OCI-LY1 (cell line): ENCODE measurements around the gene HPS5.

Experiments
- H2AFZ ChIP-seq: fragments of 200-600 bp; sonication (generic), shearing (Covaris generic); 2 replicates; pipeline ENCODE4 v1.6.0; 2014; ENCODE audit warnings: antibody characterized with exemption, mild to moderate bottlenecking, low read length
- H3F3A ChIP-seq: fragments of 200-600 bp; sonication (generic), shearing (Covaris generic); 2 replicates; pipeline ENCODE4 v1.6.0; 2014; ENCODE audit warnings: mild to moderate bottlenecking, antibody characterized with exemption, low read length, moderate library complexity; ENCODE audit not compliant: insufficient read depth
- H3K27ac ChIP-seq: fragments of 200-600 bp; sonication (generic); 2 replicates; pipeline ENCODE4 v1.5.1; 2014; ENCODE audit warnings: low read length, mixed run types, mild to moderate bottlenecking, low read depth; ENCODE audit not compliant: poor library complexity, severe bottlenecking
- H3K27me3 ChIP-seq: fragments of 200-600 bp; sonication (generic); 2 replicates; pipeline ENCODE4 v1.6.0; 2014; ENCODE audit warnings: antibody characterized with exemption, mild to moderate bottlenecking, low read length, moderate library complexity; ENCODE audit not compliant: insufficient read depth
- H3K36me3 ChIP-seq: fragments of 200-600 bp; sonication (generic); 2 replicates; pipeline ENCODE4 v1.6.1; 2014; ENCODE audit warnings: mild to moderate bottlenecking, antibody characterized with exemption, low read length, moderate library complexity, mixed read lengths; ENCODE audit not compliant: insufficient read depth
- H3K4me1 ChIP-seq: fragments of 200-600 bp; sonication (generic); 2 replicates; pipeline ENCODE4 v1.5.1; 2014; ENCODE audit warnings: mild to moderate bottlenecking, low read length, moderate library complexity; ENCODE audit not compliant: insufficient read depth, severe bottlenecking
- H3K4me2 ChIP-seq: fragments of 200-600 bp; sonication (generic), shearing (Covaris generic); 2 replicates; pipeline ENCODE4 v1.6.1; 2014; ENCODE audit warnings: low read length
- H3K4me3 ChIP-seq: fragments of 200-600 bp; sonication (generic); 2 replicates; pipeline ENCODE4 v1.5.1; 2014; ENCODE audit warnings: low read length, low read depth, mild to moderate bottlenecking, mixed read lengths; ENCODE audit not compliant: poor library complexity, severe bottlenecking
- H3K79me2 ChIP-seq: fragments of 200-600 bp; shearing (Covaris generic); 2 replicates; pipeline ENCODE4 v1.6.1; 2016; ENCODE audit warnings: mixed run types, low read length, mixed read lengths; ENCODE audit not compliant: insufficient read depth
- H3K9ac ChIP-seq: fragments of 200-600 bp; sonication (generic), shearing (Covaris generic); 2 replicates; pipeline ENCODE4 v1.6.1; 2014; ENCODE audit warnings: mild to moderate bottlenecking, low read length, mixed read lengths
- H3K9me2 ChIP-seq: fragments of 200-600 bp; sonication (generic), shearing (Covaris generic); 2 replicates; pipeline ENCODE4 v1.6.1; 2014; ENCODE audit warnings: low read depth, mild to moderate bottlenecking, low read length, mixed read lengths
- H3K9me3 ChIP-seq: fragments of 200-600 bp; shearing (Covaris generic); 2 replicates; pipeline ENCODE4 v1.6.1; 2014; ENCODE audit warnings: low read length, mixed read lengths
- H4K20me1 ChIP-seq: fragments of 200-600 bp; sonication (generic), shearing (Covaris generic); 2 replicates; pipeline ENCODE4 v1.6.0; 2016; ENCODE audit warnings: mild to moderate bottlenecking, low read length; ENCODE audit not compliant: insufficient read depth
- EZH2 ChIP-seq: fragments of 200-600 bp; sonication (generic), shearing (Covaris generic); IDR thresholded peaks from 2 replicates; pipeline ENCODE4 v1.8.0; 2017; ENCODE audit warnings: borderline replicate concordance, mixed run types, mild to moderate bottlenecking, antibody characterized with exemption, low read length, moderate library complexity, mixed read lengths
- TF ChIP-seq, protein P1 (sequence below): fragments of 200-600 bp; sonication (generic), shearing (Covaris generic); IDR thresholded peaks from 2 replicates; pipeline ENCODE4 v1.5.1; 2017; ENCODE audit warnings: mild to moderate bottlenecking, antibody characterized with exemption, low read length, moderate library complexity, mixed read lengths

HPS5 gene

DNA sequence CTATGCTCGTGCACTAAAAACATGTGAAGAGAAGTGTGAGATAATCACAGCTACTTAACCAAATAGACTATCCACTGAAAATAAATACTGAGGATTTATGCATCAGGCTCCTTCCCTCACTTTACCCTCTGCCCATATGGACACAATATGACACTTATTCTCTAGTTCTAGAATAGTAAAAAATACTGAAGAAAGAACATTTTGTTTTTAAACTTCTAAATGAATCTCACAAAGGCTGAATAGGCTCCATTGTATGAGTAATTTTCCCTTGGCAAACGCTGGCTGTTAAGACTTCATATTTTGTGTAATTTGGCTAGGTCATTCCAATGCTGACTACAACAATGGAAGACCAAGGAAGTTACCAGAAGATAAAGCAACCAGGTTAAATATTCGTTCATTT is 9.9 kb downstream of the HPS5 start:
- no peak overlapping the region for H3K4me3 ChIP-seq
- H3K36me3 ChIP-seq: peaks cover 51% of the 10 kb centered on the region
- H3K9me2 ChIP-seq: no peaks in the 10 kb centered on the region
- H3K9me3 ChIP-seq: no peaks in the 10 kb centered on the region
- H3K79me2 ChIP-seq: peaks cover 5% of the 10 kb centered on the region; the same call in 1 of the 2 replicates
- TF ChIP-seq, protein P1, sequence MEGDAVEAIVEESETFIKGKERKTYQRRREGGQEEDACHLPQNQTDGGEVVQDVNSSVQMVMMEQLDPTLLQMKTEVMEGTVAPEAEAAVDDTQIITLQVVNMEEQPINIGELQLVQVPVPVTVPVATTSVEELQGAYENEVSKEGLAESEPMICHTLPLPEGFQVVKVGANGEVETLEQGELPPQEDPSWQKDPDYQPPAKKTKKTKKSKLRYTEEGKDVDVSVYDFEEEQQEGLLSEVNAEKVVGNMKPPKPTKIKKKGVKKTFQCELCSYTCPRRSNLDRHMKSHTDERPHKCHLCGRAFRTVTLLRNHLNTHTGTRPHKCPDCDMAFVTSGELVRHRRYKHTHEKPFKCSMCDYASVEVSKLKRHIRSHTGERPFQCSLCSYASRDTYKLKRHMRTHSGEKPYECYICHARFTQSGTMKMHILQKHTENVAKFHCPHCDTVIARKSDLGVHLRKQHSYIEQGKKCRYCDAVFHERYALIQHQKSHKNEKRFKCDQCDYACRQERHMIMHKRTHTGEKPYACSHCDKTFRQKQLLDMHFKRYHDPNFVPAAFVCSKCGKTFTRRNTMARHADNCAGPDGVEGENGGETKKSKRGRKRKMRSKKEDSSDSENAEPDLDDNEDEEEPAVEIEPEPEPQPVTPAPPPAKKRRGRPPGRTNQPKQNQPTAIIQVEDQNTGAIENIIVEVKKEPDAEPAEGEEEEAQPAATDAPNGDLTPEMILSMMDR: no peak
- no peak for TF ChIP-seq EZH2
- H3K9ac ChIP-seq: no peak overlapping the region
- no peaks in the 10 kb centered on the region for H3K27me3 ChIP-seq
- no peaks in the 10 kb centered on the region for H3K4me1 ChIP-seq
- H2AFZ ChIP-seq: no peak overlapping the region
- no peak overlapping the region for H3K27ac ChIP-seq
- H3F3A ChIP-seq: no peaks in the 10 kb centered on the region
- H4K20me1 ChIP-seq: no peaks in the 10 kb centered on the region
- no peak overlapping the region for H3K4me2 ChIP-seq

DNA sequence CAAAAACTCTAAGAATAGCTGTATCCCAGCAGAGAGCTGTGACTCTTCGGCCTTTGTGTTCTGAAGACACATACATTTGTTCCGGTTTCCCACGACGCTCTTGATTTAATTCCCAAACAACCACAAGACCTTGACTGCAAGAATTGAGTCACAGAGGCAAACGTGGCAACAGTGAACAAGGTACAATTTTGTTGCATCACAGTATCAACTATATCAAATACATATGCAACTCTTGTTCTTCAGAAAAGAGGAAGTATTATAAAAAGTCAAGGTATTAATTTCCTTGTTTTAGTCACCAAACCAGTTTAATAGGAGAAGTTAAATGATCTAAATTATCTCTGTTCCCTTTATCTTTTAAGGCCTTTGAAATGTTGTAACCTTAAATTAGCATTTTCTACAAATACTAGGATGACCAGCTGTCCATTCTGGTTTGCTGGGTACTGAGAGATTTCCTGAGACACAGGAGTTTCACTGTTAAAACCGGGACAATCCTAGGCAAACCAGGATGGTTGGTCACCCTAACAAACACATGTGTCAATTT is 11.1 kb downstream of the HPS5 start:
- no peak for TF ChIP-seq EZH2
- TF ChIP-seq, protein P1: no peak
- Histone ChIP-seq H3K79me2 (no peaks in the 10 kb centered on the region), H4K20me1 (no peaks in the 10 kb centered on the region), H3K4me2 (no peak overlapping the region), H3K27me3 (no peaks in the 10 kb centered on the region), H3K4me1 (no peaks in the 10 kb centered on the region), H3K9ac (no peak overlapping the region), H3K9me3 (no peaks in the 10 kb centered on the region), H3K9me2 (no peaks in the 10 kb centered on the region), H3K4me3 (no peak overlapping the region), H3F3A (no peaks in the 10 kb centered on the region), H3K36me3 (peaks cover 55% of the 10 kb centered on the region), H2AFZ (no peak overlapping the region), H3K27ac (no peak overlapping the region)

DNA sequence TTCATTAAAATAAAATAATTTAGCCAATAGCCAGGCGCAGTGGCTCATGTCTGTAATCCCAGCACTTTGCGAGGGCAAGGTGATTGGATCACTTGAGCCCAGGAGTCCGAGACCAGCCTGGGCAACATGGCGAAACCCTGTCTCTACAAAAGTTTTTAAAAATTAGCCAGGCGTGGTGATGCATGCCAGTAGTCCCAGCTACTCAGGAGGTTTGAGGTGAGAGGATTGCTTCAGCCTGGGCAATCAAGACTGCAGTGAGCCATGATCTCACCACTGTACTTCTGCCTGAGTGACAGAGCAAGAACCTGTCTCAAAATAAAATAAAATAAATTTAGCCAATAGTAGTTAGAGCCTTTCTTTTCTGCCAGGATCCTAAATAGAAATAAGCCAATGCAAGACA is 12.2 kb downstream of the HPS5 start:
- H3F3A ChIP-seq: no peaks in the 10 kb centered on the region
- H3K9ac ChIP-seq: no peak overlapping the region
- H3K9me3 ChIP-seq: no peaks in the 10 kb centered on the region
- no peak overlapping the region for H3K4me2 ChIP-seq
- H3K27ac ChIP-seq: no peak overlapping the region
- TF ChIP-seq EZH2: no peak
- TF ChIP-seq, protein P1: no peak
- no peak overlapping the region for H2AFZ ChIP-seq
- no peaks in the 10 kb centered on the region for H4K20me1 ChIP-seq
- no peaks in the 10 kb centered on the region for H3K9me2 ChIP-seq
- H3K27me3 ChIP-seq: no peaks in the 10 kb centered on the region
- H3K79me2 ChIP-seq: no peaks in the 10 kb centered on the region
- no peak overlapping the region for H3K4me3 ChIP-seq
- no peaks in the 10 kb centered on the region for H3K4me1 ChIP-seq
- peaks cover 64% of the 10 kb centered on the region for H3K36me3 ChIP-seq
